ENCODE data around the gene PPT1.

Gene PPT1

GRCh38 chr1:40096977-40097782 lies at the start of gene PPT1:
TSS of gene PPT1 (minus strand) at chr1:40097252. CDS start at chr1:40097238, 14 bp downstream.
- peak; percentile 87 for DNase-seq

- DNase-seq = peak; percentile 79
Measured at GRCh38 chr1:40143891-40144575, 47.0 kb upstream of the PPT1 start.

GRCh38 chr1:40141878-40142535 lies 45.0 kb upstream of the PPT1 start:
- peak; percentile 72 for DNase-seq

GRCh38 chr1:40140211-40140973 lies 43.3 kb upstream of the PPT1 start:
- no peak for DNase-seq

- no peak for DNase-seq
Measured at GRCh38 chr1:40133839-40134238, 36.8 kb upstream of the PPT1 start.

- DNase-seq = no peak
Measured at GRCh38 chr1:40133312-40133665, 36.2 kb upstream of the PPT1 start.

- DNase-seq = no peak
Measured at GRCh38 chr1:40132383-40133311, 35.6 kb upstream of the PPT1 start.

- no peak for DNase-seq
Measured at GRCh38 chr1:40130892-40131291, 33.8 kb upstream of the PPT1 start.

GRCh38 chr1:40122855-40123254 lies 25.8 kb upstream of the PPT1 start:
- no peak for DNase-seq

GRCh38 chr1:40120128-40120527 lies 23.1 kb upstream of the PPT1 start:
- DNase-seq = no peak

- DNase-seq = no peak
Measured at GRCh38 chr1:40114400-40114799, 17.3 kb upstream of the PPT1 start.

- no peak for DNase-seq
Measured at GRCh38 chr1:40110389-40110788, 13.3 kb upstream of the PPT1 start.

GRCh38 chr1:40107290-40107959 lies 10.4 kb upstream of the PPT1 start:
- peak; percentile 69 for DNase-seq

GRCh38 chr1:40105028-40105427 lies 8.0 kb upstream of the PPT1 start:
- DNase-seq = no peak

GRCh38 chr1:40102896-40103295 lies 5.8 kb upstream of the PPT1 start:
- DNase-seq = no peak

GRCh38 chr1:40102038-40102437 lies 5.0 kb upstream of the PPT1 start:
- no peak for DNase-seq

GRCh38 chr1:40096646-40096976 lies 441 bp downstream of the PPT1 start:
- no peak for DNase-seq

- no peak for DNase-seq
Measured at GRCh38 chr1:40095806-40096205, 1.2 kb downstream of the PPT1 start.

- DNase-seq = no peak
Measured at GRCh38 chr1:40094466-40095110, 2.5 kb downstream of the PPT1 start.

- DNase-seq = no peak
Measured at GRCh38 chr1:40092706-40093639, 4.1 kb downstream of the PPT1 start.

All from islet precursor cell (in vitro differentiated cells).